ENCODE results near the gene WFDC13.

DNA sequence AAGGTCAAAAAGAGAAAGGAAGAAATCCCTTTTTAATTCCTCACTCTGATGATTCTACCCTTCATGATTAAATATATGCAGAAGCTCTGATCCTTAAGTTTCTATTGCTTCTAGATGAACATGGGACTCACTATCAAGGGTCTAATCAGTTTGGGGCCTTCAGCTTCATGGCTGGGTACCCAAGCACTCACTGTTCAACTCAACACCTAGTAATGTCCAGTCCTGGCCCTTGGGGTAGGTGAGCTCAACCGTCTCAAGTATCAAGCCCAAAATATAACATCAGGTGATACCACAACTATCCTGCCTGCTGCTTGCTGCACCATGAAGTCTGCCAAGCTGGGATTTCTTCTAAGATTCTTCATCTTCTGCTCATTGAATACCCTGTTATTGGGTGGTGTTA lies 20.2 kb downstream of the WFDC13 start, which contains the start of gene SPINT4:
- TF ChIP-seq, protein P1, sequence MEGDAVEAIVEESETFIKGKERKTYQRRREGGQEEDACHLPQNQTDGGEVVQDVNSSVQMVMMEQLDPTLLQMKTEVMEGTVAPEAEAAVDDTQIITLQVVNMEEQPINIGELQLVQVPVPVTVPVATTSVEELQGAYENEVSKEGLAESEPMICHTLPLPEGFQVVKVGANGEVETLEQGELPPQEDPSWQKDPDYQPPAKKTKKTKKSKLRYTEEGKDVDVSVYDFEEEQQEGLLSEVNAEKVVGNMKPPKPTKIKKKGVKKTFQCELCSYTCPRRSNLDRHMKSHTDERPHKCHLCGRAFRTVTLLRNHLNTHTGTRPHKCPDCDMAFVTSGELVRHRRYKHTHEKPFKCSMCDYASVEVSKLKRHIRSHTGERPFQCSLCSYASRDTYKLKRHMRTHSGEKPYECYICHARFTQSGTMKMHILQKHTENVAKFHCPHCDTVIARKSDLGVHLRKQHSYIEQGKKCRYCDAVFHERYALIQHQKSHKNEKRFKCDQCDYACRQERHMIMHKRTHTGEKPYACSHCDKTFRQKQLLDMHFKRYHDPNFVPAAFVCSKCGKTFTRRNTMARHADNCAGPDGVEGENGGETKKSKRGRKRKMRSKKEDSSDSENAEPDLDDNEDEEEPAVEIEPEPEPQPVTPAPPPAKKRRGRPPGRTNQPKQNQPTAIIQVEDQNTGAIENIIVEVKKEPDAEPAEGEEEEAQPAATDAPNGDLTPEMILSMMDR (IDR thresholded peaks at IDR 0.05): no peak
- no peak for TF ChIP-seq POLR2A (IDR thresholded peaks at IDR 0.05)
